Keratinocyte (primary cell): ENCODE measurements around the gene CWH43. TPM values are rescaled to one million over a fixed set of nuclear protein-coding genes. Genes with fewer than 3 reads are reported as not detected.
"Not testable (repeated sequence)": the region's sequence is repeated elsewhere in the genome, so short reads cannot be mapped to it uniquely, and the experiment has no call there.

Source experiments
- DNase-seq: peaks from one replicate; pipeline ENCODE4 v3.0.0-alpha.2; 2011; ENCODE audit warnings: low read depth, missing footprints, low spot score
- FAIRE-seq: peaks from 2 replicates; lab custom pipeline; 2011; peaks lifted over from hg19 to GRCh38; lab: Jason Lieb, UNC
- H2AFZ ChIP-seq: 2 replicates; pipeline ENCODE4 v1.6.0; 2012; ENCODE audit warnings: low read length, control low read depth, inconsistent platforms; ENCODE audit not compliant: control insufficient read depth
- H3K27ac ChIP-seq: 2 replicates; pipeline ENCODE4 v1.5.1; 2011; ENCODE audit warnings: low read length; ENCODE audit not compliant: control insufficient read depth, insufficient read depth
- H3K27me3 ChIP-seq: 3 replicates; pipeline ENCODE4 v1.6.0; 2011; ENCODE audit warnings: low read length; ENCODE audit not compliant: control insufficient read depth, insufficient read depth; ENCODE audit errors: extremely low read depth
- H3K36me3 ChIP-seq, 2 experiments: 2 replicates in 1 of 2; 3 replicates in 1 of 2; pipeline ENCODE4 v1.5.1; 2011; ENCODE audit warnings: low read length in 2 of 2, mild to moderate bottlenecking in 1 of 2; ENCODE audit not compliant: control insufficient read depth in 2 of 2, insufficient read depth in 2 of 2; ENCODE audit errors: extremely low read depth in 1 of 2
- H3K4me1 ChIP-seq: 3 replicates; pipeline ENCODE4 v1.5.1; 2011; ENCODE audit warnings: low read length; ENCODE audit not compliant: control insufficient read depth, insufficient read depth; ENCODE audit errors: extremely low read depth
- H3K4me2 ChIP-seq: 3 replicates; pipeline ENCODE4 v1.6.0; 2011; ENCODE audit warnings: low read depth, low read length; ENCODE audit not compliant: control insufficient read depth, insufficient read depth; ENCODE audit errors: extremely low read depth
- H3K4me3 ChIP-seq, 3 experiments: fragments of 200-600 bp in 1 of 3; sonication (generic) in 1 of 3; 2 replicates in 2 of 3; 3 replicates in 1 of 3; pipeline ENCODE4 v1.5.1; 2011 to 2016; ENCODE audit warnings: low read length in 3 of 3, mild to moderate bottlenecking in 3 of 3, control low read depth in 2 of 3, inconsistent platforms in 1 of 3, low read depth in 1 of 3, mixed read lengths in 1 of 3, mixed run types in 1 of 3, moderate library complexity in 1 of 3; ENCODE audit not compliant: control insufficient read depth in 2 of 3, insufficient read depth in 2 of 3; ENCODE audit errors: extremely low read depth in 1 of 3
- H3K79me2 ChIP-seq: 2 replicates; pipeline ENCODE4 v1.6.0; 2012; ENCODE audit warnings: low read length; ENCODE audit not compliant: control insufficient read depth, insufficient read depth
- H3K9ac ChIP-seq: 3 replicates; pipeline ENCODE4 v1.6.0; 2011; ENCODE audit warnings: low read length; ENCODE audit not compliant: control insufficient read depth, insufficient read depth; ENCODE audit errors: extremely low read depth
- H3K9me1 ChIP-seq: 3 replicates; pipeline ENCODE4 v1.6.0; 2011; ENCODE audit warnings: low read length; ENCODE audit not compliant: control insufficient read depth, insufficient read depth; ENCODE audit errors: extremely low read depth
- H3K9me3 ChIP-seq: 2 replicates; pipeline ENCODE4 v1.5.1; 2012; ENCODE audit warnings: low read depth, low read length; ENCODE audit not compliant: control insufficient read depth
- H4K20me1 ChIP-seq: 3 replicates; pipeline ENCODE4 v1.6.0; 2011; ENCODE audit warnings: low read length; ENCODE audit not compliant: control insufficient read depth, insufficient read depth; ENCODE audit errors: extremely low read depth
- CTCF ChIP-seq, 3 experiments: IDR thresholded peaks in 1 of 3; conservative IDR thresholded peaks in 1 of 3; optimal IDR thresholded peaks in 1 of 3; 2 replicates in 2 of 3; 3 replicates in 1 of 3; pipeline versions ENCODE3 to v1.5.1; 2011; ENCODE audit warnings: low read length in 3 of 3, mild to moderate bottlenecking in 3 of 3, moderate library complexity in 2 of 3, control low read depth in 1 of 3, inconsistent platforms in 1 of 3; ENCODE audit not compliant: insufficient read depth in 2 of 3; ENCODE audit errors: extremely low read depth in 1 of 3
- EZH2 ChIP-seq: IDR thresholded peaks from one replicate; pipeline ENCODE4 v1.6.1; 2012; ENCODE audit warnings: inconsistent platforms, mild to moderate bottlenecking, low read length, moderate library complexity
- dilution Hi-C: fragments of 300-500 bp; cut with MboI; formaldehyde crosslinking; loops from one replicate; pipeline ENCODE4 v1.7.0; 2020; ENCODE audit warnings: low sequenced_read_pairs; ENCODE audit not compliant: extremely low pct_ligation_motif_present
- polyA plus RNA-seq, 5 experiments: library from polyadenylated mRNA; depleted of rRNA in 3 of 5; stranded (reverse) in 3 of 5; stranded (forward) in 1 of 5; unstranded in 1 of 5; fragments of >200 nt; gene quantifications; 1 replicate in 1 of 5; 2 replicates in 3 of 5; 3 replicates in 1 of 5; pipeline versions ENCODE4 v1.2.1 to v1.2.3, GENCODE V29; 2011 to 2012; ENCODE audit warnings: missing spikeins in 2 of 5, low read depth in 1 of 5, low replicate concordance in 1 of 5

The CWH43 gene
- polyA plus RNA-seq, 1 donor (not counting 4 experiments of a cell fraction or from before 2014, with no cell fraction given) = 10.9 TPM

GRCh38 chr4:48979914-48980579 lies 6.0 kb upstream of the CWH43 start:
- Histone ChIP-seq H3K27me3 (no peaks in the 10 kb centered on the region), H2AFZ (no peak overlapping the region), H3K36me3 (no peaks in the 10 kb centered on the region), H3K79me2 (no peaks in the 10 kb centered on the region), H3K9me1 (no peaks in the 10 kb centered on the region), H3K9me3 (no peaks in the 10 kb centered on the region), H3K4me1 (peaks cover 11% of the 10 kb centered on the region), H3K9ac (no peak overlapping the region), H3K4me2 (peak overlapping the region; percentile 41), H4K20me1 (no peaks in the 10 kb centered on the region), H3K4me3 (no peak overlapping the region), H3K27ac (peak overlapping the region; percentile 68)
- dilution Hi-C loops = no loop called here
- peak; percentile 46 for FAIRE-seq
- TF ChIP-seq CTCF (optimal IDR thresholded peaks at IDR 0.05 in 1 of 3, IDR thresholded peaks at IDR 0.05 in 1 of 3, conservative IDR thresholded peaks at IDR 0.05 in 1 of 3; ENCODE audit: extremely low read depth in 1 of 3, insufficient read depth in 2 of 3, low read length in 3 of 3) (no peak), EZH2 (no peak)
- no peak for DNase-seq

- DNase-seq, H3K9me3 ChIP-seq, H3K36me3 ChIP-seq, H3K79me2 ChIP-seq, H2AFZ ChIP-seq, H3K9ac ChIP-seq, H3K27ac ChIP-seq, H3K4me3 ChIP-seq, H4K20me1 ChIP-seq, H3K4me2 ChIP-seq, FAIRE-seq, H3K9me1 ChIP-seq, dilution Hi-C loops: not testable (repeated sequence)
- Histone ChIP-seq H3K4me1 (peaks cover 17% of the 10 kb centered on the region), H3K27me3 (peaks cover 11% of the 10 kb centered on the region)
Observed at GRCh38 chr4:48984005-48984404, 2.1 kb upstream of the CWH43 start.

GRCh38 chr4:48985602-48985975 lies 486 bp upstream of the CWH43 start:
- Histone ChIP-seq H2AFZ (peak overlapping the region; percentile 67), H3K4me1 (peaks cover 8% of the 10 kb centered on the region), H3K9ac (no peak overlapping the region), H3K9me3 (no peaks in the 10 kb centered on the region), H4K20me1 (no peaks in the 10 kb centered on the region), H3K79me2 (no peaks in the 10 kb centered on the region), H3K27ac (no peak overlapping the region), H3K9me1 (no peaks in the 10 kb centered on the region), H3K4me2 (peak overlapping the region; percentile 81), H3K36me3 (no peaks in the 10 kb centered on the region), H3K27me3 (peaks cover 11% of the 10 kb centered on the region), H3K4me3 (peak overlapping the region; percentile 31 to 57 (median 49))
- TF ChIP-seq CTCF (optimal IDR thresholded peaks at IDR 0.05 in 1 of 3, IDR thresholded peaks at IDR 0.05 in 1 of 3, conservative IDR thresholded peaks at IDR 0.05 in 1 of 3; ENCODE audit: extremely low read depth in 1 of 3, insufficient read depth in 2 of 3, low read length in 3 of 3) (no peak), EZH2 (no peak)
- no peak for DNase-seq
- dilution Hi-C loops = no loop called here
- no peak for FAIRE-seq
